ENCODE measurements around the gene PITPNM3.

DNA sequence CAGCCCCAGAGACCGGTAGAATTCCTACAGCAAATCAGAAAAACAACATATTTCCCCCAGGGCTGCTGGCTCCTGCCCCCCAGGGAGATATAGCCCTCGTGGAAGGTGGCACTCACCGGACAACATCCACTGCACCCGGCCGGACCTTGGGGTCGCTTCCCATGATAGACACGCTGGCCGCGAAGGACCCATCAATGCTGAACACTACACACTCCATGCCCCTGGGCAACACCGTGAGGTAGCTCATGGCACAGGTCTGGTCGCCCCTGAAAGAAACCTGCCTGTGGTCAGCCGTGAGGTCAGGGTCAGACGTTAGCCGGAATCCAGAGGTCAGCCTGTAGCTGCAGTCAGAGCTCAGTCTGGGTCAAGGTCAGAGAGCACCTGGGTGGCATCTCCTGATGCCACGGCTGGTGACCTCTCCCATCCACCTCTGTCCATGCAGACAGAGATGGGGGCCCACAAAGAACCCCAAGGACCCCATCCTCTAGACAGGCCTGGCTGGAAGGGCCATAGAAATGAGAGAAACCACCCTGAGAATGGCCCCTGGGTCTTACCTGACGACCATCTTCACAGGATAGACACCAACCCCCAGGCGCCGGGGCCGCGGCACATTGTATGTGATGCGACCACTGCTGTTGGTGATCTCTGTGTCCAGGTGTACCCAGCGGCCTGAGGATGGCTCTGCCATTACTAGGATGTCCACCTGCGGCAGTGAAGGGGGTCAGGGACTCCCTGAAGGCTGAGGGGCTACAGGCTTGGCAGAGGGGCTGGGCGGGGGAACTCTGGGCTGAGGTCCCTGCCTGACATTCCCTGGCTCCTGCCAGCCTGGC, 92.5 kb downstream of the PITPNM3 start:
- TF ChIP-seq, protein P1, sequence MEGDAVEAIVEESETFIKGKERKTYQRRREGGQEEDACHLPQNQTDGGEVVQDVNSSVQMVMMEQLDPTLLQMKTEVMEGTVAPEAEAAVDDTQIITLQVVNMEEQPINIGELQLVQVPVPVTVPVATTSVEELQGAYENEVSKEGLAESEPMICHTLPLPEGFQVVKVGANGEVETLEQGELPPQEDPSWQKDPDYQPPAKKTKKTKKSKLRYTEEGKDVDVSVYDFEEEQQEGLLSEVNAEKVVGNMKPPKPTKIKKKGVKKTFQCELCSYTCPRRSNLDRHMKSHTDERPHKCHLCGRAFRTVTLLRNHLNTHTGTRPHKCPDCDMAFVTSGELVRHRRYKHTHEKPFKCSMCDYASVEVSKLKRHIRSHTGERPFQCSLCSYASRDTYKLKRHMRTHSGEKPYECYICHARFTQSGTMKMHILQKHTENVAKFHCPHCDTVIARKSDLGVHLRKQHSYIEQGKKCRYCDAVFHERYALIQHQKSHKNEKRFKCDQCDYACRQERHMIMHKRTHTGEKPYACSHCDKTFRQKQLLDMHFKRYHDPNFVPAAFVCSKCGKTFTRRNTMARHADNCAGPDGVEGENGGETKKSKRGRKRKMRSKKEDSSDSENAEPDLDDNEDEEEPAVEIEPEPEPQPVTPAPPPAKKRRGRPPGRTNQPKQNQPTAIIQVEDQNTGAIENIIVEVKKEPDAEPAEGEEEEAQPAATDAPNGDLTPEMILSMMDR (IDR thresholded peaks at IDR 0.05) = no peak
- TF ChIP-seq POLR2AphosphoS5 (IDR thresholded peaks at IDR 0.05) = no peak

All from transverse colon (tissue), 4 donors.